GM19463 (cell line): Measurements from ENCODE around the gene KCNAB2.
A peak's percentile ranks its signal among the peaks of the same experiment; 100 is the strongest.
"Not testable (repeated sequence)": the region's sequence is repeated elsewhere in the genome, so short reads cannot be mapped to it uniquely, and the experiment has no call there.

Experiments
- ATAC-seq: cut with Tn5 transposase; IDR thresholded peaks from one replicate; pipeline ENCODE4 v1.9.1; 2021; ENCODE audit warnings: mild to moderate bottlenecking, moderate library complexity; ENCODE audit not compliant: unreplicated experiment

Gene KCNAB2

GRCh38 chr1:6009120-6010040 lies 36.3 kb upstream of the KCNAB2 start:
- no peak for ATAC-seq

GRCh38 chr1:6010554-6010953 lies 35.1 kb upstream of the KCNAB2 start:
- ATAC-seq = no peak

GRCh38 chr1:6011161-6011945 lies 34.3 kb upstream of the KCNAB2 start:
- ATAC-seq = no peak

GRCh38 chr1:6011946-6012258 lies 33.8 kb upstream of the KCNAB2 start:
- no peak for ATAC-seq

GRCh38 chr1:6012529-6013318 lies 33.0 kb upstream of the KCNAB2 start:
- no peak for ATAC-seq

GRCh38 chr1:6013491-6013890 lies 32.2 kb upstream of the KCNAB2 start:
- ATAC-seq = no peak

- no peak for ATAC-seq
These were observed 31.3 kb upstream of the KCNAB2 start for GRCh38 chr1:6014130-6014999.

- ATAC-seq = no peak
These were observed 29.4 kb upstream of the KCNAB2 start for GRCh38 chr1:6016191-6016865.

GRCh38 chr1:6017654-6018053 lies 28.0 kb upstream of the KCNAB2 start:
- ATAC-seq = not testable (repeated sequence)

- ATAC-seq = no peak
These were observed 26.4 kb upstream of the KCNAB2 start for GRCh38 chr1:6019166-6019845.

- ATAC-seq = no peak
These were observed 23.5 kb upstream of the KCNAB2 start for GRCh38 chr1:6022193-6022592.

- no peak for ATAC-seq
These were observed 22.3 kb upstream of the KCNAB2 start for GRCh38 chr1:6023346-6023745.

- no peak for ATAC-seq
These were observed 21.3 kb upstream of the KCNAB2 start for GRCh38 chr1:6024376-6024775.

- ATAC-seq = no peak
These were observed 20.2 kb upstream of the KCNAB2 start for GRCh38 chr1:6025269-6026094.

- peak; percentile 82 for ATAC-seq
These were observed 19.4 kb upstream of the KCNAB2 start for GRCh38 chr1:6026095-6026809.

GRCh38 chr1:6027591-6027990 lies 18.1 kb upstream of the KCNAB2 start:
- no peak for ATAC-seq

- no peak for ATAC-seq
These were observed 17.4 kb upstream of the KCNAB2 start for GRCh38 chr1:6028042-6028850.
